Heart left ventricle (tissue), 16 donors: ENCODE results near the gene STXBP5. TPM values are rescaled to one million over a fixed set of nuclear protein-coding genes. Genes with fewer than 3 reads are reported as not detected.

Experiments used
- ATAC-seq, 4 donors: fragments of 200-7000 bp; cut with Tn5 transposase; one replicate each; pipeline ENCODE4 v1.9.1; 2020 to 2022; ENCODE audit warnings: moderate library complexity in 4 of 4, mild to moderate bottlenecking in 3 of 4, moderate number of reproducible peaks in 1 of 4
- DNase-seq, 5 donors: peaks; one replicate each; pipeline ENCODE4 v3.0.0-alpha.2; 2020
- H3K27ac ChIP-seq, 12 donors: fragments of 200-600 bp; sonication (generic) in 4 of 12; one replicate each; pipeline versions ENCODE4 v1.5.0 to v1.8.0; 2016 to 2022; ENCODE audit warnings: mild to moderate bottlenecking in 2 of 12
- H3K27me3 ChIP-seq, 9 donors: fragments of 200-600 bp; sonication (generic) in 2 of 9; one replicate each; pipeline versions ENCODE4 v1.5.1 to v1.8.0; 2016 to 2022; ENCODE audit warnings: mild to moderate bottlenecking in 3 of 9
- H3K36me3 ChIP-seq, 9 donors: fragments of 200-600 bp; sonication (generic) in 2 of 9; one replicate each; pipeline versions ENCODE4 v1.5.0 to v1.8.0; 2018 to 2022; ENCODE audit warnings: mild to moderate bottlenecking in 2 of 9
- H3K4me1 ChIP-seq, 12 donors: fragments of 200-600 bp; sonication (generic) in 4 of 12; one replicate each; pipeline versions ENCODE4 v1.5.0 to v1.8.0; 2016 to 2022; ENCODE audit warnings: mild to moderate bottlenecking in 3 of 12
- H3K4me3 ChIP-seq, 12 donors: fragments of 200-600 bp; sonication (generic) in 4 of 12; one replicate each; pipeline versions ENCODE4 v1.5.0 to v1.8.0; 2017 to 2022; ENCODE audit warnings: mild to moderate bottlenecking in 9 of 12, moderate library complexity in 4 of 12
- H3K9me3 ChIP-seq, 12 donors: fragments of 200-600 bp; sonication (generic) in 4 of 12; one replicate each; pipeline versions ENCODE4 v1.5.0 to v1.8.0; 2016 to 2022; ENCODE audit warnings: mild to moderate bottlenecking in 1 of 12
- CTCF ChIP-seq, 12 donors: fragments of 200-600 bp; sonication (generic) in 4 of 12; IDR thresholded peaks; one replicate each; pipeline versions ENCODE4 v1.5.0 to v1.8.0; 2018 to 2022; ENCODE audit warnings: antibody characterized with exemption in 12 of 12, mild to moderate bottlenecking in 5 of 12
- POLR2A ChIP-seq, 2 donors: fragments of 450-650 bp; IDR thresholded peaks; one replicate each; pipeline ENCODE4 v1.6.1; 2017; ENCODE audit warnings: antibody characterized with exemption in 2 of 2, mild to moderate bottlenecking in 2 of 2, moderate library complexity in 2 of 2
- WGBS, 4 donors: extraction: QIAGEN DNeasy Blood & Tissue Kit in 2 of 4; methylation state at CpG; one replicate each; pipeline versions ENCODE4 v1.1.5 to v1.1.7; 2013 to 2018; 5-methylcytosine and 5-hydroxymethylcytosine counted together
- intact Hi-C, 10 donors: fragments of 100-400 bp; cut with DNase I; formaldehyde crosslinking; loops; one replicate each; pipeline versions ENCODE4 v1.11.1 to v1.14.2; 2022
- polyA plus RNA-seq, 2 donors: library from polyadenylated mRNA; stranded (reverse); fragments of 200-250 nt; gene quantifications; one replicate each; pipeline ENCODE4 v1.2.3, GENCODE V29; 2013
- total RNA-seq, 9 donors: library from RNA; depleted of rRNA in 2 of 9; stranded (reverse); fragments of >200 nt in 2 of 9; fragmentation: NEBNext Ultra II Directional in 3 of 9; extraction: Animal tissue kit (Norgen Biotek cat#: 25700) in 3 of 9; gene quantifications; one replicate each; pipeline versions ENCODE4 v1.1.0 to v1.2.4, GENCODE V29; 2016 to 2023
- donor health status: ischemic (EF 13 %, LVEDD 7.1; RV severe dilation, severe dysfunction).
- donor health status: healthy with polysubstance abuse.
- donor health status: DM: no; HTN: yes; CAD: no.
- donor health status: DM: no; HTN: no; CAD: no.
- donor health status: ischemic (EF 25% LVEDD 6.9; RV normal size, moderate dysfunction).
- donor health status: ischemic (EF 25% LVEDD 5.7; RV mildly dilated, moderate dysfunction).
- donor health status: healthy.
- donor health status: DM: yes; HTN: yes; CAD: no.
- donor health status: ischemic (EF 35%, LVEDD 5.7; RV mildly dilated, moderate dysfunction).
- donor health status: nonischemic (EF 11% LVEDD 7.7; RV severe dilation, severe dysfunction).
- donor health status: DM: yes; HTN: yes; CAD: no.
- donor health status: PGD.
- donor health status: ischemic (EF 29% LVEDD 5.4; RV normal size, mild dysfunction).
- donor health status: nonischemic (EF 23%, LVEDD 6.1; RV moderate dilation, normal function).

The STXBP5 gene
- total and polyA plus RNA-seq, 11 donors: 5.7 to 20.0 (median 14.1) TPM

- Histone ChIP-seq H3K27me3 (no peaks in the 10 kb centered on the region), H3K4me1 (peaks cover 0 to 38% (median 8%) of the 10 kb centered on the region in 12 donors), H3K36me3 (no peaks in the 10 kb centered on the region), H3K9me3 (no peaks in the 10 kb centered on the region), H3K4me3 (peak overlapping the region; percentile 80 to 94 (median 84)), H3K27ac (peak overlapping the region; percentile 89 to 97 (median 94))
- DNase-seq (peak; percentile 78 to 91 (median 87)), ATAC-seq (peak; percentile 91 to 97 (median 94))
- intact Hi-C loops: loop anchor here in 5 of 10 donors (2.0 to 10.0 kb wide), 10 partner anchors 62 to 1238 kb away; partner anchors contain the start of gene SHPRH (in 1 of the 5)
- TF ChIP-seq CTCF (IDR thresholded peaks at IDR 0.05) (no peak), POLR2A (IDR thresholded peaks at IDR 0.05) (peak in 1 of 2 donors; percentile 78)
- 0 to 1% (median 0%) methylated on average over 40 of the region's 40 CpGs for WGBS, 4 donors
These were observed 1.5 kb upstream of the STXBP5 start for GRCh38 chr6:147202516-147203310.

GRCh38 chr6:147203311-147204059 is 732 bp upstream of the STXBP5 start:
- TF ChIP-seq POLR2A (IDR thresholded peaks at IDR 0.05) (peak in 1 of 2 donors; percentile 45), CTCF (IDR thresholded peaks at IDR 0.05) (peak in 1 of 12 donors; percentile 5)
- Histone ChIP-seq H3K9me3 (no peaks in the 10 kb centered on the region), H3K27ac (peak overlapping the region; percentile 89 to 97 (median 94)), H3K4me3 (peak overlapping the region; percentile 80 to 94 (median 84)), H3K36me3 (no peaks in the 10 kb centered on the region), H3K4me1 (peaks cover 0 to 42% (median 12%) of the 10 kb centered on the region in 12 donors), H3K27me3 (no peaks in the 10 kb centered on the region)
- 0 to 1% (median 0%) methylated on average over 21 to 74 of the region's 74 CpGs for WGBS, 4 donors
- intact Hi-C loops: loop anchor here in 5 of 10 donors (2.0 to 10.0 kb wide), 10 partner anchors 61 to 1239 kb away; partner anchors contain the start of gene SHPRH (in 1 of the 5)
- ATAC-seq (peak; percentile 65 to 87 (median 80)), DNase-seq (peak; percentile 63 to 89 (median 79))

- TF ChIP-seq CTCF (IDR thresholded peaks at IDR 0.05): no peak
- no peak for TF ChIP-seq POLR2A (IDR thresholded peaks at IDR 0.05)
- ATAC-seq (no peak), DNase-seq (no peak)
- Histone ChIP-seq H3K4me1 (peaks cover 0 to 49% (median 18%) of the 10 kb centered on the region in 12 donors), H3K27me3 (no peaks in the 10 kb centered on the region), H3K9me3 (no peaks in the 10 kb centered on the region), H3K27ac (peak overlapping the region; percentile 89 to 97 (median 94)), H3K4me3 (peak overlapping the region; percentile 80 to 94 (median 84)), H3K36me3 (no peaks in the 10 kb centered on the region)
- WGBS, 4 donors: 7 to 16% (median 12%) methylated on average over 11 of the region's 11 CpGs
- intact Hi-C loops: loop anchor here in 5 of 10 donors (5.0 to 10.0 kb wide), 9 partner anchors 60 to 1240 kb away; partner anchors contain the start of gene SHPRH (in 1 of the 5)
These were observed 660 bp downstream of the STXBP5 start for GRCh38 chr6:147204843-147205311.
